ENCODE measurements around the gene MINDY2.

DNA sequence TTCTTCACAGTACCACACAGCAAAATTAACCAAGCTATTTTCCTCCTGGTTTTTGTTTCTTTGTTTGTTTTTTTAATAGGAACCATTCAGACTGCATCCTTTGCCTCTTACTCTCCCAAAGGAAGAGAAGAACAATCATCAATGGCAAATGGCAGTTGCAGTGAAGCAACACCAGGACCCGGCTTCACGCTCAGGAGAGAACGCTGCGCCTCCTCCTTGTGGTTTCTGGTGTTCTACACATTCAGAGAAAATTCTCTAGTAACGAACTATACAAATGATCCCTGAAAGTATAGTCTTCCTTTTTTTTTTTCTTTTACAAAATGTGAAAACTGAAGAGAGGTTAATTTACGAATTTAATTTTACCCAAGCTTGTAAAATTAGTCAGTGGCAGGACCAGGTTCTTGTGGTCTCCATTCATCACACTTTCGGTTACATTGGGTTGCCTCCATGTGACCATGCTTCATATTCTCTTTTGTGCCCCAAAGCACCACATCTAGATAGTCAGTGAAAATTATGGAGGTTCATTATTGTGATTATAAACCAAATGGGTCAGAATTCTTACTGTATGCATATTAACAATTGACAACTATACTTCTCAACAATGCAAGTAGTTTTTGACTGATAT is 10.6 kb upstream of the MINDY2 start:
- TF ChIP-seq CTCF (IDR thresholded peaks at IDR 0.05), result no peak
- no peak for TF ChIP-seq POLR2A (IDR thresholded peaks at IDR 0.05)

Data from right lobe of liver (tissue), 4 donors.